SIG-M5 (cell line): Measurements from ENCODE around the gene EVC2.

Source experiments
- DNase-seq: peaks from one replicate; lab custom pipeline; 2025; lab: John Stamatoyannopoulos, UW

EVC2 gene

GRCh38 chr4:5666741-5667140, 41.6 kb downstream of the EVC2 start:
- DNase-seq: no peak

GRCh38 chr4:5664778-5665177, 43.6 kb downstream of the EVC2 start:
- DNase-seq: no peak

- no peak for DNase-seq
These were observed 45.8 kb downstream of the EVC2 start for GRCh38 chr4:5662555-5662954.

GRCh38 chr4:5661237-5661636, 47.1 kb downstream of the EVC2 start:
- DNase-seq: no peak

- DNase-seq: no peak
These were observed 48.2 kb downstream of the EVC2 start for GRCh38 chr4:5660185-5660584.

- DNase-seq: no peak
These were observed 49.4 kb downstream of the EVC2 start for GRCh38 chr4:5658974-5659373.

- no peak for DNase-seq
These were observed 51.9 kb downstream of the EVC2 start for GRCh38 chr4:5656415-5656814.

- DNase-seq: no peak
These were observed 53.6 kb downstream of the EVC2 start for GRCh38 chr4:5654791-5655190.

- no peak for DNase-seq
These were observed 57.3 kb downstream of the EVC2 start for GRCh38 chr4:5651089-5651488.

GRCh38 chr4:5650040-5650439, 58.3 kb downstream of the EVC2 start:
- no peak for DNase-seq

- DNase-seq: no peak
These were observed 61.0 kb downstream of the EVC2 start for GRCh38 chr4:5647351-5647750.

- DNase-seq: no peak
These were observed 68.3 kb downstream of the EVC2 start for GRCh38 chr4:5640096-5640495.

- no peak for DNase-seq
These were observed 68.8 kb downstream of the EVC2 start for GRCh38 chr4:5639556-5639955.

GRCh38 chr4:5638976-5639375, 69.4 kb downstream of the EVC2 start:
- no peak for DNase-seq

GRCh38 chr4:5638316-5638715, 70.0 kb downstream of the EVC2 start:
- no peak for DNase-seq

GRCh38 chr4:5636766-5637670, 71.3 kb downstream of the EVC2 start:
- no peak for DNase-seq

GRCh38 chr4:5635826-5636195, 72.5 kb downstream of the EVC2 start:
- no peak for DNase-seq

- no peak for DNase-seq
These were observed 75.8 kb downstream of the EVC2 start for GRCh38 chr4:5632571-5632970.

GRCh38 chr4:5632066-5632440, 76.3 kb downstream of the EVC2 start:
- no peak for DNase-seq

GRCh38 chr4:5631352-5632065, 76.8 kb downstream of the EVC2 start:
- DNase-seq: no peak

GRCh38 chr4:5630762-5631161, 77.6 kb downstream of the EVC2 start:
- no peak for DNase-seq

GRCh38 chr4:5629542-5629941, 78.8 kb downstream of the EVC2 start:
- no peak for DNase-seq

- no peak for DNase-seq
These were observed 81.4 kb downstream of the EVC2 start for GRCh38 chr4:5626913-5627312.

GRCh38 chr4:5622596-5622995, 85.8 kb downstream of the EVC2 start:
- no peak for DNase-seq
